GM21526 (cell line): ENCODE data around the gene SPDYA.
A peak's percentile ranks its signal among the peaks of the same experiment; 100 is the strongest.

Experiments used
- ATAC-seq: cut with Tn5 transposase; IDR thresholded peaks from one replicate; pipeline ENCODE4 v1.9.1; 2021; ENCODE audit warnings: moderate library complexity; ENCODE audit not compliant: unreplicated experiment, low FRiP score

The SPDYA gene

DNA sequence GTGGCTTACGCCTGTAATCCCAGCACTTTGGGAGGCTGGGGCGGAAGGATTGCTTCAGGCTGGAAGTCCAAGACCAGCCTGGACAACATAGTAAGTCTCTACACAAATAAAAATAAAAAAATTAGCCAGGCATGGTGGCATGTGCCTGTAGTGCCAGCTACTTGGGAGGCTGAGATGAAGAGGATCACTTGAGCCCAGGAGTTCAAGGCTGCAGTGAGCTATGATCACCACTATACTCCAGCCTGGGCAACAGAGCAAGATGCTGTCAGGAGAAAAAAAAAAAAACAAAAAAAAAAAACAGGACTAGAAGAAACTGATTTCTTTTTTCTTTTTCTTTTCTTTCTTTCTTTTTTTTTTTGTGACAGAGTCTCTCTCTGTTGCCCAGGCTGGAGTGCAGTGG is 13.6 kb downstream of the SPDYA start:
- no peak for ATAC-seq

DNA sequence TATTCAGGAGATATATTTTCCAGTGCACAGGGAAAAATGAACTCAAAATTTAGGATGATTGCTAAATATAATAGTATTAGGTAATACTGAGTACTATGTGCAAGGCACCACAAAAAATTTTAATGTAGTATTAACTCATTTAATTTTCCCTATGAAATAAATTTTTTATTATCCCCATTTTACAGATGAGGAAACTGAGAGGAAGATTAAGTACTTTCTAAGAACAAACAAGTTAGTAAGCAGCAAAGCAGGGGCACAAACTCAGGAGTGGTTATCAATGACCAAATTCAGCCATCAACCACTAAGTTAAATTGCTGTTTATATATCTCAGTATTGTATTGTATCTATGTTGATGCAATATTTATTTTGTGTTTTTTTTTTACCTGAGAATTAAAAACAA is 14.2 kb downstream of the SPDYA start:
- no peak for ATAC-seq

DNA sequence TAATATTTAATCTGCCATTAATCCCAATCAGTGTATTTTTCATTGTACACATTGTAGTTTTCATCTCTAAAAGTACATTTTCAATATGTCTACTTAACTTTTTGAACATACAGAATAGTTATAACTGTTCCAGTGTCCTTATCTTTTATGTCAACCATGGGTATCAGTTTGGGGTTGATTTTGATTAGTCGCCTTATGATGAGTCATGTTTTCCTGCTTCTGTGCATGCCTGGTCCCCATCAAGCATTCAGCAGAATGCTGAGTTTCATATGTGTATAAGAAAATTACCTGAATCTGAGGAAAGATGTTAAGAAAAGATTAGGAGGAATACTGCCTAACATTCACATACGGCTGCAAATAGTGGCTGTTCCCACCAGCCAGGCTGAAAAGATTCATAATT is 17.7 kb downstream of the SPDYA start:
- ATAC-seq, result no peak

DNA sequence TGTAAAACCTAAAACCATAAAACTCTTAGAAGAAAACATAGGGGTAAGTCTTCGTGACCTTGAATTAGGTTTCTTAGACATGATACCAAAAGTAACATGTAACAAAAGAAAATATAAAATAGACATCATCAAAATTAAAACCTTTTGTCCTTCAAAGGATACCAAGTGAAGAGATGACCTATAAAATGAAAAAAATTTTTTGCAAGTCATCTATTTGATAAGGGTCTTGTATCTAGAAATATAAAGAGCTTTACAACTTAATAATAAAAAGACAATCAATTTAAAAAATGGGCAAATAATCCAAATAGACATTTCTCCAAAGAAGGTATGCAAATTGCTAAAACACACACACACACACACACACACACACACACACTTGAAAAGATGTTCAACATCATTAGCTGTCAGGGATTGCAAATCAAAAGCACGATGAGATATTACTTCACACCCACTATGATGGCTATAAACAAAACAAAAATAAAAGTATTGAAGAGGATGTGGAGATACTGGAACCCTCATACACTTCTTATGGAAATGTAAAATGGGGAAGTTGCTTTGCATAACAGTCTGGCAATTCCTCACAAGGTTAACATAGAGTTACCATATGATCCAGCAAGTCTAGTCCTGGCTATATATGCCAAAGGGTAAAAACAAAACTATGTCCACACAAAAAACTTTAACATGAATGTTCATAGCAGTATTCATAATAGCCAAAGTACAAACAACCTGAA is 23.3 kb downstream of the SPDYA start:
- ATAC-seq, result no peak

DNA sequence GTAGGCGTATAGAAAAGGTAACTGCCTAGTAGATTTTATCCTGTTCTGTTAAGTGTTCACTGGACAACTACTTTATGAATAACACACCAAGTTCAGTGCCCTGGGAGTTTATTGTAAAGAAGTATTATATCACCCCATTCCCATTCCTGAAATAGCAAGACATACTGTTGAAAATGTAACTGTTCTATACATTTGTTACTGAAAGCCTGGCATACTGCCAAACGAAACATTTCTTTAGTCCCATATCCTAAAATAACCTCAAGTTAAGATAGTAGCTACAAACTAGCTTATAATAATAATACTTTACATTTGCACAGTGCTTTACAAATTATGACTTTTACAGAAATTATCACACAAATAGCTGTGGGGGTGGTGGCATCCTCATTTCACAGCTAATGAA is 25.1 kb downstream of the SPDYA start:
- no peak for ATAC-seq

DNA sequence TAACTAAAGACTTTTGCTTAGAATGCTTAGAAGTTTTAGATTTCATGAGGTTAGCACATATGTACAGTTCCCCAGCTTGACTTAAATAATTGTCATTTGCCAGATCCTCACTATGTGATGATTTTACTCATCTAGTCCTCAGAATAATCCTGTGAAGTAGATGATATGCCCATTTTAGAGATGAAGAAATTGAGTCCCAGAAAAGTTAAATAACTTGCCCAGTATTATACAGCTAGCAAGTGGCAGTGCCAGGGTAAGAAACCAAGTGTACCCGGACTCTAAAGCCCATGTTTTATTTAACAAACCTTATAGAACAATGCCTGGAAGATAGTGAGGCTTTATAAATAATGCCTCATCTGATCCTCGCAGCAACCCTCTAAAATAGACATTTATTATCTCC is 28.3 kb downstream of the SPDYA start:
- ATAC-seq, result no peak

DNA sequence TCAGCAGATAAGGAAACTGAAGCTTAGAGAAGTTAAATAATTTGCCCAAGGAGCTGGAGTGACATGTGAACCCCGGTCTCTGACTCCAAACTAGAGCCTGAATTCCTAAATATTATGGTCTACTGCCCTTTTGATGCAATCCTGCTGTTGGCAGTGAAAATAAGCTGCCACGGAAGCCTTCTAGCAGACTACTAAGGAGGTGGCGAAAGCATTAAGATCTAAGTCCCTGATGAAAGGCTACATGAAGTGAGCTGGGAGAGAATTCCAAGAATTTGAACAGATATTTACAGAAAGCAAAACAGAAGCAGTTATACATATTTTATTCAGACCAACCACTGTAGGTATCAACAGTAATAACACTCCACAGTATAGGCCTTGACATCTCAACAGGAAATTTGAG is 31.4 kb downstream of the SPDYA start:
- no peak for ATAC-seq

DNA sequence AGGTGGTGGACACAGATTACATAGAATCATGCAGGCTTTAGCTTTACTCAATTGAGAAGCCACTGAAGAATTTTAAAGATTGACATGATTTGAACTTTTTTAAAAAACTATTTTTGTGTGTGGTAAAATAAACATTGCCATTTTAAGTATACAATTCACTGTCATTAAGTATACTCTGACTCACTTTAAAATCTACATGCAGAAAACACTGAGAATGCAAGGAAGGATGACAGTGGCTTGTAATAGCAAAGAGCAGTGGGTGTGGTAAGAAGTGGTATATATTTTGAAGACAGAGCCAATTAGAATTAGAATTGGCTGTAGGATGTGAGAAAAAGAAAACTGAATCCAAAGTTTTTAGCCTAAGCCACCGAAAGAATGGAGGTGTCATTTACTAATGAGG is 44.6 kb downstream of the SPDYA start:
- ATAC-seq, result no peak

DNA sequence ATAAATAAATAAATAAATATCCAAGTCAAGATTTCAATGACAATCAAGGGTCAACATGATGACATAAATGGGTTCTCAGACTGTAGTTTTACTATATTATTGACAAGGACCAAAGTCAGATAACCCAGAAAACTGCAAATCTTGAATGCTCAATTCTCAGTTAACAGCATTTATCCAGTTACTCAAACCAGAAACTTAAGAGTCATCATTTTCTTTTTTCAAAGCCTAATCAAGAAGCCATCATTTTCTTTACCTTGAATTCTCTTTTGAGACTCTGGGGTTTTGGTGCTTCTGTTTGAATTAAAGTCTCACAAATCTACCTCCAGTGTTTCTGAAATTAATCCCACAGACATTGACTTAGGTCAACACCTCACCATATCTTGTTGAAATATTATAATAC is 45.3 kb downstream of the SPDYA start:
- no peak for ATAC-seq

DNA sequence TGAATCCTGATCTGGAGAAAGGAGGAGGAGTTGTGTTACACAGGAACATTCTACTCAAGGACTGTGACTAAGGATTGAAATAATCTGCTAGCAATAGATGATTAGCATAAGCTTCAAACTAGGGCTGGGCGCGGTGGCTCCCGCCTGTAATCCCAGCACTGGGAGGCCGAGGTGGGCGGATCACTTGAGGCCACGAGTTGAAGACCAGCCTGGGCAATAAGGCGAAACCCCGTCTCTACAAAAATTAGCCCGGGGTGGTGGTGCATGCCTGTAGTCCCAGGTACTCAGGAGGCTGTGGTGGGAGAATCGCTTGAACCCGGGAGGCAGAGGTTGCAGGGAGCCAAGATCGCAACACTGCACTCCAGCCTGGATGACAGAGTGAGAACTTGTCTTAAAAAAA is 58.0 kb downstream of the SPDYA start:
- ATAC-seq, result no peak

DNA sequence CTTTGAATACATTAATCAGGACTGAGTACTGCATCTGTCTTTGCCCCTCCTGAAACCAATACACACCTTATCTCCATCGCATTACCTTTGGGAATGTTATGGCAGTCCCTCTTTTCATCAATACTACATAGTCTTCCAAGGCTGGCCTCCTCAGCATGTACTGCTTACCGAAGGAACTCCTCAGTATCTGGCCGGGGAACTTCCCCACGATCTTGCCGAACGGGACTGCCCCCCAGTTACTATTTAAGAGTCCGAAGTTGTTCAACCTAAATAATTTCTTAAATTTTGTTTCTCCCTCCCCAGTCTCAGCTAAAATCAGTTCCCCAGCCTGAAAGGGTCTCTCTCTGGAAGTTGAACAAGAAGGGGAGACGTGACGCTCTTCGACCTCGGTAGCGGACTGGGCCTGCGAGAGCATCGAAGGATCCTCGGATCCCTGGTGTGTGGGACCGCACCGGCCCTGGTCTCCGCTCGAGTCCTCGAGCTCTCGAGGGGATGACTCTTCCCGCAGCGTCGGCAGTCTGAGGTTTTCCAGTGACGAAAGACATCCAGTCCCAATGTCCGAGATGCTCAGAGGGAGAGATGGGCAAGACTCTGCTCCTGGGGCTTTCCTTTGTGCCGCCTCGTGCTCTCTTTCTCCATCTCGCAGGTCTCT is 59.0 kb downstream of the SPDYA start:
- peak; percentile 21 for ATAC-seq

DNA sequence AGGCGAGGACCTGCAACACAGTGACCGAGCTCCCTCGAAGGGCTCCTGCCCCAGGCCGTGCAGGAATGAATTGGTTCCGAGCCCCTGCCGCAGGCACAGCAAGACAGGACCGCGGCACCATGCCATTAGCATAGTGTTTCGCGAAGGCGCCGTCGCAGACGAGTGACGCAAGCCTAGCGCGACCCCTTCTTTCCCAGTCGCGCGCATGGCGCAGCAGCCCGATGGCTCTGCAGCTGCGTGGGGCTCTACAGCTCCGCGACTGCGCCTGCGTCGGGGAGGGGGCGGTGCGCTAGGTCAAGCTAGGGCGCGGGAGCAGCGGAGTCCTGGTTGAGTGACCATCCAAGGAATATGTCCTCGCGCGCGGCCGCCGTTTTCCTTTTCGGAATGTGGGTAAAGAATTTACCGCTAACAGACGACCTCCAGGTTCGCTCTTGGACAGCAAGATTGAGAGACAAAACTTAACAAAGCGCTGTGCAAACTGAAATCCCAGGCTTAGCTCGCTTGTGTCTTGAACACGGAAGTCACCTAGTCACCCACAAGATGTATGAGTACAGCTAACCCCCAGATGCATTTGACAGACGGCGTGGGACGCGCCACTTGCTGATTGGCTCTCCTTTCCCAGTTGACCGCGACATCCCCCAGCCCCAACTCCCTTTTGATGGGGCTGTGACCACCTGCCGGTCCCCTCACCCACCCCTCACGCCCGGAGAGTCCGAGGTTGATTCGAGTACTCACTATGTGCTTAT is 59.7 kb downstream of the SPDYA start, which contains the start of gene TRMT61B:
TRMT61B (minus strand) TSS at position 164 of the 746 bp plus-strand sequence; CDS start at position 132, 32 bp downstream.
- peak; percentile 91 for ATAC-seq

DNA sequence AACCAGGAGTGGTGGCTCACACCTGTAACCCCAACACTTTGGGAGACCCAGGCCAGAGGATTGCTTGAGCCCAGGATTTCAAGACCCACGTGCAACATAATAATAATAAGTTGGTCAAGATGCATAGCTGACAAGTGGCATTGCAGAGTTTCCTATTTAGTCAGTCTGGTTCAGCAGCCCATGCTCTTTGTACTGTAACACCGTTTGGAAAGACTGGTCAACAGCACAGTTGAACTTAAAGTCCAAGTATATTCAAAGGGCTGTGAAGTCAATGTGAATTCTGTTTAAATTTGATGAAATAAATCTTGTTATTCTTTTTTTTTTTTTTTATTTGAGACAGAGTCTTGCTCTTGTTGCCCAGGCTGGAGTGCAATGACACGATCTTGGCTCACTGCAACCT is 61.0 kb downstream of the SPDYA start:
- no peak for ATAC-seq

DNA sequence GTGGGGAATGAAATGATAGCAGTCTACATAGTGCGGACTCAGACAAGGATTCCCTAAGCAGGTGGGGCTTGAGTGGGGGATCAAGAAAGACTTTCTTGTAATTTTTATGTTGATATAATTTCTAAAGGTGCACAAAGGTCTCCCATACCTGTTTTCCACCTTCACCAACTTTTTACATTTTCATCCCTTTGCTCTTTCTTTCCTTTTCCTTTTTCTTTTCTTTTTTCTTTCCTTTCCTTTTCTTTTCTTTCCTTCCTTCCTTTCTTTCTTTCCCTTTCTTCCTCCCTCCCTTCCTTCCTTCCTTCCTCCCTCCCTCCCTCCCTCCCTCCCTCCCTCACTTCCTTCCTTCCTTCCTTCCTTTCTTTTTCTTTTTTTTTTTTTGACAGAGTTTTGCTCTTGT is 69.6 kb downstream of the SPDYA start:
- no peak for ATAC-seq

DNA sequence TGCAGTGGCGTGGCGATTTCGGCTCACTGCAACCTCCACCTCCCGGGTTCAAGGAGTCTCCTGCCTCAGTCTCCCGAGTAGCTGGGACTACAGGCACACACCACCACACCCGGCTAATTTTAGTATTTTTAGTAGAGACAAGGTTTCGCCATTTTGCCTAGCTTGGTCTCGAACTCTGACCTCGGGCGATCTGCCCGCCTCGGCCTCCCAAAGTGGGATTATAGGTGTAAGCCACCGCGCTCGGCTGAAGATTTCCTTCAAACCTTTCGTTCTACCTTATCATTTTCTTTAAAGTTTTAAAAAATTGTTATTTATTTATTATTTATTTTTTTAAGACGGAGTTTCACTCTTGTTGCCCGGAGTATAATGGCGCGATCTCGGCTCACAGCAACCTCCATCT is 82.9 kb downstream of the SPDYA start:
- ATAC-seq, result no peak

DNA sequence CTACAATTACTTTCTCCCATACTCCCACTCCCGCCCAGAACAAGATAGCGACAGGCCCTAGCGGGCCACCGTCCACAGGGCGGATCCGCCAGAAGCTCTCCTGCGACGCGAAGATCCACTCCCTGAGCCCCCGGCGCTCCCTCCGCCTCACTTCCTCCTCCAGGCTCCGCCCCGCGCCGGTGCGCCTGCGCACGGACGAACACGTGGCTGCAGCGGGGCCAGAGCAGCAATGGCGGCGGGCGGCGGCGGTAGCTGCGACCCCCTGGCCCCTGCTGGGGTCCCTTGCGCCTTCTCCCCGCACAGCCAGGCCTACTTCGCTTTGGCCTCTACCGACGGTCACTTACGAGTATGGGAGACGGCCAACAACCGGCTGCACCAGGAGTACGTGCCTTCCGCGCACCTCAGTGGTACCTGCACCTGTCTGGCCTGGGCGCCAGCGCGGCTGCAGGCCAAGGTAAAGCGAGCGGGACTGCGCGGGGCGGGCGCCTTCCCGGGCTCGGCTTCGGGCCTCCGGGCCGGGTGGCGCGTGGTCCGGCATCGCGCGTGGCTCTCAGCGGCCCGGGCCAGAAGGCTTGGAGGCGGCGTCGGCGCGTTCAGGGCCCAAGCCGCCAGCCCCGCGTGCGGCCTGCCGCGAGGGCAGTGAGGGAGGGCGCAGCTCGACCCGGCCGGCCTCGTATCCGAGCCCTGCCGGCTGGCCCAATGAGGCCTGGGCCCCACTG is 84.0 kb downstream of the SPDYA start, which contains the start of gene WDR43:
WDR43 (plus strand) TSS at position 198 of the 719 bp plus-strand sequence; CDS start at position 230, 32 bp downstream.
- ATAC-seq, result peak; percentile 83

DNA sequence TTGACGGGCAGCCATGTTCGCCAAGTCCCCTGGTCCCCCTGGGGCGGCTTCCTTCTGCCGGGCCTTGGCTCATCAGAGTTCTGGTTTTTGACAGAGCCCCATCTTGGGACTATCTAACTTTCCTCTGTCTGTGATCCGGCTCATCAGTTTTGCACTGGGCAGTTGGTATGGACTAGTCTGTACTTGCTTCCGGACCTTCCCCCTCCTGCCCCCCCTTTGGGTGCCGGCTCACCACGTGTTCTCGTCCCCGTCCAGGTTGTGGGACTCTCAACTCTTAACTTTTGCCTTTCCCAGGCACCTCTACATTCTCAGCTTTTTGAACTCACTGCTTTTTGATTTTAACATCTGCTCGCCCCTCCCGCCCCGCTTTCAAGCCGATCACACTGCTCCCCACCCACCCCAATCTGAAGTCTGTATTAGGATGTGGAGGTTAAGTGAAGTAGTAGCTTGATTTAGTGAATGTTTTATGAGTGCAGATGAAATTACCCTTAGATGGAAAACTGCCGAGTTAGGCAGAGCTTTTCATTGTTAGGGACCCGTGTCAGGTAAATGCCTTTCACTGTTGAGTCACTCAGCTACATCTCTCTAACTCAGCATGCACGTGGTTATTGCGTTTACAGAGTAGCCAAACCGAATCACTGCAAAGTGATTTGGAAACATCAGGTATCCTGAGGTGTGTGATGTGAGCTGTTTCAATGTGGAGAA is 84.7 kb downstream of the SPDYA start:
- peak; percentile 14 for ATAC-seq

DNA sequence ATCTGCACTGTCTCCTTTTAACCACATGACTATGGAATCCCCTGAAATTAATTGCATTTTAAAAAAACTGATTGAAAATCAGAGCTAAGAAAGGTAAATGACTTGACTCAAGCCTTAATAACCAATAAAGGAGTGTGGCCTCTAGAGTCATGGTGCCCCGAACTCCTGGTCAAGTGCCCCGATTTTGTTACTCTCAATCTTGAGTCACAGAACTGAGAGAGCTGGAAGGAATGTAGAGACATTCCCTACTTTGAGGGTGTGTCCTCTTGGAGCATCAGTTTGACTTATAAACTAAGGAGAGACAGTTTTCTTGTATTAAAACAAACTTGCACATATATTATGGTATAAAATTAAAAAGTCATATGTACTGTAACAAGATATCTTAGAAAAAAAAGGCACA is 86.3 kb downstream of the SPDYA start:
- ATAC-seq, result no peak

DNA sequence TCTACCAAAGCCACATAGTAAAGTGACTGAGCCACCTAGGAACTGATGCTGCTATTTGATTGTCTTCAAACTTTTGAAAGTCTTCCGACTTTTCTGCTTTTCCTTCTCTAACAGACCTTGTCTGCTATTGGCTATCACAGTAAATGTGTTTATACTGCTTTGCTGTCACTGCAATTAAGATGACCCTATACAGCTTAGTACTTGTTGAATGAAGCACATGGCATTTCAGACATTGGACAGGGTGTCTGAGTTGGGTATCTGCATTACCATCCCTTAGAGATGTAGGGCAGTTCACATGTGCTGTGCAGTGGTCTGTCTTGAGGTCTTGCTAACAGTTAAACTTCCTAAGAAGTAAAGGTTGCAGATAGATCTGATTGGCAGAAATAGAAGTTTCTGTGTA is 87.4 kb downstream of the SPDYA start:
- ATAC-seq, result no peak
